ENCODE measurements around the gene STPG2. TPM values are rescaled to one million over a fixed set of nuclear protein-coding genes. Genes with fewer than 3 reads are reported as not detected.

STPG2 gene
- polyA plus RNA-seq, 1 experiment, result not detected

DNA sequence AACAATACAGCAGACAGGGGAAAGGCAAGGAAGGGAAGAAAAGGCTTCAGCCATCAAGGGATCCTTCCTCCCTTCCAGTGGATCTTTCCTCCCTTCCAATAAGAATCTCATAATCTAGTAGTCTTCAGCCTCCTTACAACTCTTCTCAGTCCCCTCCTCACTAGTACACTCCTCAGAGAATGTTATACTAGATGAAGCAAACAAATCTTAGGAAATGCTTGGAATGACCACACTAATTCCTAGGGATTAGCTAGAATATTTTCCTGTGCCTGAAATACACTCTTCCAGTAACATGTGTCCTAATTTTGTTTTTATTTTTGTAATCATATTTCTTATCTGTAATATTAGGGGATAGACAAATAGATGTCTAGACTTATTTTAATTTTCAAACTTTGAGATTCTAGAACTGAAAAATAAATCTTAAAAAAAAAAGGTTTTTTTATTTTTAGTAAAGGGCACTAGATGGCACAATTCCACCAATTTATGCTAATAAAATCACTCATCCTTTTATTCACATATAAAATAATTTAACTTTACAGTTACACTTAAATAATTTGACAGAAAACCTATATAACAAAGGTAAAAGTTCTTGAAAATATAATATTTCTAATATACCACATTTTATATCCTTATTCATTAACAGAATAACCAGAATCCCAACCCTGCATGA, 7.0 kb upstream of the STPG2 start:
- TF ChIP-seq, protein P1, sequence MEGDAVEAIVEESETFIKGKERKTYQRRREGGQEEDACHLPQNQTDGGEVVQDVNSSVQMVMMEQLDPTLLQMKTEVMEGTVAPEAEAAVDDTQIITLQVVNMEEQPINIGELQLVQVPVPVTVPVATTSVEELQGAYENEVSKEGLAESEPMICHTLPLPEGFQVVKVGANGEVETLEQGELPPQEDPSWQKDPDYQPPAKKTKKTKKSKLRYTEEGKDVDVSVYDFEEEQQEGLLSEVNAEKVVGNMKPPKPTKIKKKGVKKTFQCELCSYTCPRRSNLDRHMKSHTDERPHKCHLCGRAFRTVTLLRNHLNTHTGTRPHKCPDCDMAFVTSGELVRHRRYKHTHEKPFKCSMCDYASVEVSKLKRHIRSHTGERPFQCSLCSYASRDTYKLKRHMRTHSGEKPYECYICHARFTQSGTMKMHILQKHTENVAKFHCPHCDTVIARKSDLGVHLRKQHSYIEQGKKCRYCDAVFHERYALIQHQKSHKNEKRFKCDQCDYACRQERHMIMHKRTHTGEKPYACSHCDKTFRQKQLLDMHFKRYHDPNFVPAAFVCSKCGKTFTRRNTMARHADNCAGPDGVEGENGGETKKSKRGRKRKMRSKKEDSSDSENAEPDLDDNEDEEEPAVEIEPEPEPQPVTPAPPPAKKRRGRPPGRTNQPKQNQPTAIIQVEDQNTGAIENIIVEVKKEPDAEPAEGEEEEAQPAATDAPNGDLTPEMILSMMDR (IDR thresholded peaks at IDR 0.05; ENCODE audit: insufficient read depth, low read depth, low read length), result no peak
- CTCF ChIA-PET, result interaction anchor here (0.7 to 1.3 kb wide), 4 partner anchors 136 to 906 kb away, joined by 3 read pairs; no protein-coding TSS in a partner anchor
- Histone ChIP-seq H3K27me3 (ENCODE audit: control insufficient read depth, insufficient read depth, low read length) (no peaks in the 10 kb centered on the region), H3K4me3 (ENCODE audit: low read depth, low read length) (no peak overlapping the region), H3K36me3 (ENCODE audit: control insufficient read depth, insufficient read depth, low read length) (no peaks in the 10 kb centered on the region)
- no peak for DNase-seq (ENCODE audit: low read depth)
- POLR2A ChIA-PET, result no interaction called here

DNA sequence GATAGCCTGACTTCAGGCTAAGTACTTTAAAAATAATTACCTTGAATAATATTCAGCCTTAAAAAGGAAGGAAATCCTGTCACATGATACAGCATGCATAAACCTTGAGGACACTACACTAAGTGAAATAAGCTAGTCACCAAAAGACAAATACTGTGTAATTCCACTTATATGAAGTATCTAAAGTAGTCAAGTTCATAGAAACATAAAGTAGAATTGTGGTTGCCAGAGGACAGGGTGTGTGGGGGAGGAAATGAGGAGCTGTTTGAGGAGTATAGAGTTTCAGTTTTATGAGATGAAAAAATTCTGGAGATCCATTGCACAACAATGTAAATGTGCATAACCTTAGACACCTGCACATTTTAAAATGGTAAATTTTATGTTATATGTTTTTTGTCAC, 5.6 kb upstream of the STPG2 start:
- Histone ChIP-seq H3K4me3 (ENCODE audit: low read depth, low read length) (no peak overlapping the region), H3K36me3 (ENCODE audit: control insufficient read depth, insufficient read depth, low read length) (no peaks in the 10 kb centered on the region), H3K27me3 (ENCODE audit: control insufficient read depth, insufficient read depth, low read length) (no peaks in the 10 kb centered on the region)
- ChIA-PET POLR2A (no interaction called here), CTCF (no interaction called here)
- TF ChIP-seq, protein P1 (IDR thresholded peaks at IDR 0.05; ENCODE audit: insufficient read depth, low read depth, low read length), result no peak
- no peak for DNase-seq (ENCODE audit: low read depth)

DNA sequence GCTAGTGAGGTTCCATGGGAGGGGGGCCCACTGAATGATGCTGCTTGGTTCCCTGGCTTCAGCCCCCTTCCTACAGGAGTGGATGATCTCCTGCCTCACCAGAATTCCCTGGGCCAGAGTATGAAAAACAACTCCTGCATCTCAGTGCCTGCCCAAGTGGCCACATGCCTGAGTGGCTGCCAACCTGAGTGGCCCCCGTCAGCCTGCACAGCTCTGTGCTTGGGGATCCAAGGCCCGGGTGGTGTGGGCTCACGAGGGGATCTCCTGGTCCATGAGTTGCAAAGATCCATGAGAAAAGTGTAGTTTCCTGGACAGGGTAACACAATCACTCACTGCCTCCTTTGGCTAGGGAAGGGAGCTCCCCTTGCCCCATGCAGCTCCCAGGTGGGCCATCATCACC, 17.1 kb downstream of the STPG2 start:
- Histone ChIP-seq H3K36me3 (ENCODE audit: control insufficient read depth, insufficient read depth, low read length) (no peaks in the 10 kb centered on the region), H3K27me3 (ENCODE audit: control insufficient read depth, insufficient read depth, low read length) (no peaks in the 10 kb centered on the region), H3K4me3 (ENCODE audit: low read depth, low read length) (no peak overlapping the region)
- ChIA-PET POLR2A (no interaction called here), CTCF (no interaction called here)
- TF ChIP-seq, protein P1 (IDR thresholded peaks at IDR 0.05; ENCODE audit: insufficient read depth, low read depth, low read length), result no peak
- DNase-seq (ENCODE audit: low read depth), result no peak

DNA sequence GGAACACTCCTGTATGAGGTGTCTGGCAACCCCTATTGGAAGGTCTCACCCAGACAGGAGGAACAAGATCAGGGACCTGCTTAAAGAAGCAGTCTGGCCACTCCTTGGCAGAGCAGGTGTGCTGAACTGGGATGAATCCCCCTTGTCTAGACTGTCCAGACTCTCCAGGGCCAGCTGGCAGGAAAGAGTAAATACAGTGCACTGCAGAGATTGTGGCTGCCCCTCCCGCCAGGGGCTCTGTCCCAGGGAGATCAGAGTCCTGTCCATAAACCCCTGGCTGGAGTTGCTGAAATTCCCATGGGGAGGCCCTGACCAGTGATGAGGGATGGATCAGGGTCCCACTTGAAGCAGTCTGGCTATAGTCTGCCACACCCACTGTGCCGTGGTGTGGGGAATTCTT, 17.7 kb downstream of the STPG2 start:
- ChIA-PET POLR2A (no interaction called here), CTCF (no interaction called here)
- H3K4me3 ChIP-seq (ENCODE audit: low read depth, low read length), result no peak overlapping the region
- no peaks in the 10 kb centered on the region for H3K36me3 ChIP-seq (ENCODE audit: control insufficient read depth, insufficient read depth, low read length)
- no peaks in the 10 kb centered on the region for H3K27me3 ChIP-seq (ENCODE audit: control insufficient read depth, insufficient read depth, low read length)
- no peak for DNase-seq (ENCODE audit: low read depth)
- TF ChIP-seq, protein P1 (IDR thresholded peaks at IDR 0.05; ENCODE audit: insufficient read depth, low read depth, low read length), result no peak

DNA sequence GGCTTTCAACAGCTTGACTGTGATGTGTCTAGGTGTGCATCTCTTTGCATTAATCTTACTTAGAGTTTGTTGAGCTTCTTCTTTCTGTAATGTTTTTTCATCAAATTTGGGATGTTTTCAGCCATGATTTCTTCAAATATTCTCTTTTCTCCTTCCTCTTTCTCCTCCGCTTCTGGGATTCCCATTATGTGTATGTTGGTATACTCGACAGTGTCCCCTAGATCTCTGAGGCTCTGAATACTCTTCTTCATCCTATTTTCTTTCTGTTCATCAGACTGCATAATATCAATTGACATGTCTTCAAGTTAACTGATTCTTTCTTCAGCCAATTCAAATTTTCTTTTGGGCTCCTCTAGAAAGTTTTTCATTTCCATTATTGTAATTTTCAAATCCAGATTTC, 25.9 kb downstream of the STPG2 start:
- Histone ChIP-seq H3K4me3 (ENCODE audit: low read depth, low read length) (no peak overlapping the region), H3K36me3 (ENCODE audit: control insufficient read depth, insufficient read depth, low read length) (no peaks in the 10 kb centered on the region), H3K27me3 (ENCODE audit: control insufficient read depth, insufficient read depth, low read length) (no peaks in the 10 kb centered on the region)
- ChIA-PET CTCF (no interaction called here), POLR2A (no interaction called here)
- DNase-seq (ENCODE audit: low read depth), result no peak
- TF ChIP-seq, protein P1 (IDR thresholded peaks at IDR 0.05; ENCODE audit: insufficient read depth, low read depth, low read length), result no peak
